Stimulated activated naive CD4-positive, alpha-beta T cell (primary cell): ENCODE results near the gene CARD9.
A peak's percentile ranks its signal among the peaks of the same experiment; 100 is the strongest.
"Not testable (repeated sequence)": the region's sequence is repeated elsewhere in the genome, so short reads cannot be mapped to it uniquely, and the experiment has no call there.

Source experiments
- DNase-seq, 6 experiments: peaks; one replicate each; lab custom pipeline; 2025; lab: John Stamatoyannopoulos, UW

The CARD9 gene

GRCh38 chr9:136373300-136374182 is at the start of gene CARD9:
Gene CARD9 (minus strand): TSS chr9:136373669. CDS start chr9:136372078, 1,591 bp downstream.
- no peak for DNase-seq

- DNase-seq: no peak
Observed at GRCh38 chr9:136422876-136423275, 49.4 kb upstream of the CARD9 start.

GRCh38 chr9:136421791-136422190 is 48.3 kb upstream of the CARD9 start:
- DNase-seq: no peak

GRCh38 chr9:136419092-136419420 is 45.6 kb upstream of the CARD9 start:
- DNase-seq: no peak

DNA sequence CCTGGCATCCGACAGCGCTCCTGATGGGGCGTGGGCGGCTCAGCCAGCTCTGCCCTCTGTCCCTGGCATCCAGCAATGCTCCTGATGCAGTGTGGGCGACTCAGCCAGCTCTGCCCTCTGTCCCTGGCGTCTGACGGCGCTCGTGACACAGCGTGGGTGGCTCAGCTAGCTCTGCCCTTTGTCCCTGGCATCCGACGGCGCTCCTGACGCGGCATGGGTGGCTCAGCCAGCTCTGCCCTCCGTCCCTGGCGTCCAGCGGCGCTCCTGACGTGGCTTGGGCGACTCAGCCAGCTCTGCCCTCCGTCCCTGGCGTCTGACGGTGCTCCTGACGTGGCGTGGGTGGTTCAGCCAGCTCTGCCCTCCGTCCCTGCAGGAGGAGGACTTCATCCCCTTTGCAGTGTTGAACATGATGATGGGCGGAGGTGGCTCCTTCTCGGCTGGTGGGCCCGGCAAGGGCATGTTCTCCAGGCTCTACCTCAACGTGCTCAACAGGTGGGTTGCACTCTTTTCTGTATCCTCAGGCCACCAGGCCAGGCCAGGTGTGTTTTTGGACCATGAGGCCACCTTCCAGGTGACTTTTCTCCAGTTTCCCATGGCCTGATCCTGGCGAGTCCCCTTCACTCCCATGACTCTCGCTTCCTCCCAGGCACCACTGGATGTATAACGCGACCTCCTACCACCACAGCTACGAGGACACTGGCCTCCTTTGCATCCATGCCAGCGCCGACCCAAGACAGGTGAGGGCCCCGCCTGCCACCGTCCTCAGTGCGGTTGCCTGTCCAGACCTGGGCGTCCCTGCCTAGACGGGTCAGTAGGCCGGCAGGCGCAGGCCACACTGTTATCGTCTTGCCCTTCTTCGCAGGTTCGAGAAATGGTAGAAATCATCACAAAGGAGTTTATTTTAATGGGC is 45.0 kb upstream of the CARD9 start:
- no peak for DNase-seq

- DNase-seq: no peak
Observed at GRCh38 chr9:136416914-136417313, 43.4 kb upstream of the CARD9 start.

DNA sequence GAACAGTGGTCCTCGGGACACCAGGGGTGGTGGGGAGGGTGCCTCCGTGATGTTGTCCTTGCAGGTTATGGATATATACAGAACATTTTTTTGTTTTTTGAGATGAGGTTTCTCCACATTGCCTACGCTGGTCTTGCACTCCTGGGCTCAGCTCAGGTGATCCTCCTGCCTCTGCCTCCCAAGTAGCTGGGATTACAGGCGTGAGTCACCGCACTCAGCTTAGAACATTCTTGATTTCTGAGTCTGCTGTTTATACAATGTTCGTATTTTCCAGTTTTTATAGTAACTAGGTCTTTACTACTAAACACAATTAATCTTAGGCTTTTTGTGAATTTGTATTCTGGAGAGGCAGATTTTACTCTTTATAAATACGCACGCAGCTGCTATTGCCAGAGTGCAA is 43.0 kb upstream of the CARD9 start:
- no peak for DNase-seq

DNA sequence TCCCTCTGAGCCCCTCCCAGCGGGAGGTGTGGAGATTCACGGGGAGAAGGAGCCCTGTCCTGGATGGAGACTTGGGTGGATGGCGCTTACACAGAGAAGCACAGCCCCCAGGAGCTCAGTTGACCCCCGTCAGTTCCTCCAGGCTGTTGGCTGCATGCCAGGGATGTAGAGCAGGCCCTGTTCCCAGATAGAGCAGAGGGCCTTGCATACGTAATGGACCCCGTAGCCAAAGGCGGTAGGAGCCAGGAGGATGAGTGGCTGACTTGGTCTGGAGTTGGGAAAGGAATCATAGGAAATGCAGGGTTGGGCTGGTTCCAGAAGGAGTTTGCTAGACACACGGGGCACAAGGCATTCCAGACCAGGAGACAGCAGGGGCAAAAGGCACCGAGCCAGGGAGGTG is 39.5 kb upstream of the CARD9 start:
- no peak for DNase-seq

DNA sequence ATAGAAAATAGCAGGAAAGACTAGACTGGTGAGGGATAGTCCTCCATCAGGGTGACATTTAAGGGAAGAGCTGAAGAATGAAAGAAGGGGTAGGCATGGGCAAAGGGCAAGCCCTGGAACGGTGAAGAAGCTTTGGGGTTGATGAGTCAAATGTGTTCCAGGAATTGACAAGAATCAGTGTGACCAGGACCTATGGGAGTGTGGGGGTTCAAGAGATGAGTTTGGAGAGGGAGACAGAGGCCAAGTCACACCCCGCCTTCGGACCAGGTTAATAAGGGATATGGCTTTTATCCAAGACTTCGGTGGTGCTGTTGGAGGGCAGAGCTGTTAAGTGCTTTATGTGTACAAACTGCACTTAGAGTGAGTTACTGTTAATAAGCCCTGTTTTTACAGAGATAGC is 37.9 kb upstream of the CARD9 start:
- DNase-seq: no peak

- DNase-seq: peak; percentile 84 to 94 (median 91)
Observed at GRCh38 chr9:136410500-136411287, 37.2 kb upstream of the CARD9 start, which contains the start of the genes ENTR1 and PMPCA. Gene ENTR1 (minus strand): TSS chr9:136410614. CDS start chr9:136410397, 217 bp downstream. Gene PMPCA (plus strand): TSS chr9:136410658. CDS start chr9:136410669, 11 bp downstream.

- peak in 4 of 6 experiments; percentile 6 to 39 (median 15) for DNase-seq
Observed at GRCh38 chr9:136409557-136410455, 36.3 kb upstream of the CARD9 start.

DNA sequence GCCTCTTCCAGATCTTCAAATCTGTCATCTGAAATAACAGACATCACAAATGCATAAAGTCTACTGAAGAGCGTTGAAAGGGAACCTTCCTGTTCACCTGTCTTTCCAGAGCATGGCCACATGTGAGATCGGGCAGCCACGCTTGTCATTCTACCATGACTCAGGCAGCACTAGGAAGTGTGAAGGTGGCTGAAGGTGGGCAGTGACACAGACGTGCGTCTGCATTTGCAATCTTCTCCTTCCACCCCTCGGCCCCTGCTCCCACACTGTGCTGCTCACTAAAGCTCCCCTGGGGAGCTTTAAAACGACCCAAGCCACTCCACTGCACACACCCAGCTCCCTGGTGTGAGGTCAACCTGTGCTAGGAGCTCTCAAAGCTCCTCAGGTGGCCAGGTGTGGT is 34.4 kb upstream of the CARD9 start:
- no peak for DNase-seq

DNA sequence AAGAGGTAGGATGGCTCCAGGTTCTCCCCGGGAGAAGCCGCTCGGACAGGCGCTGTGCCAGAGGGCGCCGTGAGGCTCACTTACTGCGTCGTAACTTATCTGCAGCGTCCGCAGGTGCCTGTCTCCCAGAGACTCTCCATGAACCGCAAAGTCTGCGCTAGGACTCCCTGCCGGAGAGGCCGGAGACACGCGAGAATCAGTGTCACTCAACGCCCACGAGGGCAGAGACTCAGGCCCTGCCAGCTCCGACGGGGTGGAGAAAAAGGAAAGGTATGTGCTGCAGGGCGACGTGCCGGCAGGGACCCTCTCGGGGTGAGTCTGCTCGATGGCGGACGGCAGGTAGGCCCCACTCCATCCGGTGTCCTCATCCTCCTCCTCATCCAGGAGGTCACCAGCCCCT is 33.6 kb upstream of the CARD9 start:
- DNase-seq: not testable (repeated sequence)

DNA sequence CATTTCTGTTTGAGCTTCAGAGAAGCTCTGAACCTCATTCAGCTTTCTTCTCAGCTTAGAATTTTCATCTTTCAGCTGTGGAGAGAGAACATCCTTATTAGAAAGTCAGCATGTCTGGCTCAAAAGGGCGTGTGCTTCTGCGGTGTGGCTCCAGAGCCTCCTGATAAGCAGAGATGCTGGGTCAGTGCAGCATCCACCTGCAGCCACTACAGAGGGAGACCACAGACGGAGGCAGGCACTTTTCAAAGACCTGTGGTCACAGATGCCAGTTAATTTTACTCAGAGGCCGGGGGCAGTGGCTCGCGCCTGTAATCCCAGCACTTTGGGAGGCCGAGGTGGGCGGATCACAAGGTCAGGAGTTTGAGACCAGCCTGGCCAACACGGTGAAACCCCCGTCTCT is 32.4 kb upstream of the CARD9 start:
- DNase-seq: not testable (repeated sequence)

DNA sequence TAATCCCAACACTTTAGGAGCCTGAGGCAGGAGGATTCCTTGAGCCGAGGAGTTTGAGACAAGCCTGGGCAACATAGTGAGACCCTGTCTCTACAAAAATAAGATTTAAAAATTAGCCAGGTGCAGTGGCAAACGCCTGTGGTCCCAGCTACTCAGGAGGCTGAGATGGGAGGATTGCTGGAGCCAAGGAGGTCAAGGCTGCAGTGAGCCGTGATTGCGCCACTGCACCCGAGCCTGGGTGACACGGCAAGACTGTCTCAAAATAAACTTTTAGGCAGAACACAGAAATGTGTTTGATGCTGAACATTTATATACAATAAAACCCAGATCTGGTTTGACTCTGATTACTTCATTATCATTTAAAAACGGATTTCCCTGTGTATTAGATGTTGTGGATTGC is 32.0 kb upstream of the CARD9 start:
- DNase-seq: no peak

DNA sequence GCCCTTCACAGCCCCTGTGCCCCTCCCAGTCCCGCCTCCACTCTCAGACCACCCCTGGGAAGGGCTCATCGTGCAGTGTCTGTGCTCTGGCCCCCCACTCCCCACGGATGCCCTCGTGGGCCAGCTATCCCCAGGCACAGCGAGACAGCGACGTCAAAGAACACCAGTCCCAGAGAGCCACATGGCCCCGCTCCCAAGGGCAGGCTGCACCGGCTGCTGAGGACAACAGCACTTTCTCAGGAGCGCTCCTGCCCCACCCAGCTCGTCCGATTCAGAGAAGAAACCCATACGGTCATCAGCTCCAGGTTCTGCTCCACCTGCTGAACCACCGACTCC is 31.3 kb upstream of the CARD9 start:
- DNase-seq: no peak

DNA sequence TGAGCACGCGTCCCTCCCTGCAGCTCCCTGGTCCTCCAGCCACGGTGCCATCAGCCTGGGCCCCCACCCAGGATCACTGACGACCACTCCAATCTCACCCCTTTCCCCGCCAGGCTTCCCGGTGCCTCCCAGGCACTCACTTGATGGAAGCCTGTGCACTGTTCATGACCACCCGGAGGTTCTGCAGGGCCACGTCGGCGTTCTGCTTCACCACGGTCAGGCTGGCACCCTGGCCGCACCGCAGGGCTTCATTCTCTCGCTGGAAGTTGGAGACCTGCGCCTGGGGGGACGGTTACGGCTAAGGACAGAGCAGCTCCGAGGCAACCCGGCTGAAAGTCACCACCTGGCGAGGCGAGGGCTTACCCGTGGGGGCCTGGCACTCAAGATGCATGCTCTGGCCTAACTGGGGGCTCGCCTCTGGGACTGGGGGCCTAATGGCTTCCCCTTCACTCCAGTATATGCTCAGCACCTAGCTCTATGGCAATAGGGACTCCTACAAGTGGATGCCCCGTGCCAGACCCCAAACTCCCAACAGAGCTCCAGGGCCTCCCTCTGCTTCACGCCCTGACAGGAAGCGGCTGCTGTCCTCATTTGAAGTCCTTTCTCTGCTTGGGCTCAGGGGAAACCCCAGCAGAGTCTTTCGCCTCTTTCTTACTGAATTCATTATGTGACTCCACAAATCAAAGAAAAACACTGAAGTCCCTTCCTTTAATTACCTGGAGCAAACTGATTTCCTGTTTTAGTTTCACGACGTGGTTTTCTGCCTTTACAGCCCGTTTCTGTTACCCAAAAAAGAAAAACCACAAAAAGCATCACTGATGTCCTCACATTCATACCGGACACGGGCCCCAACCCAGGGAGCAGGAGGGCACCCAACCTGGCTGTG is 30.7 kb upstream of the CARD9 start:
- DNase-seq: peak in 1 of 6 experiments; percentile 9

DNA sequence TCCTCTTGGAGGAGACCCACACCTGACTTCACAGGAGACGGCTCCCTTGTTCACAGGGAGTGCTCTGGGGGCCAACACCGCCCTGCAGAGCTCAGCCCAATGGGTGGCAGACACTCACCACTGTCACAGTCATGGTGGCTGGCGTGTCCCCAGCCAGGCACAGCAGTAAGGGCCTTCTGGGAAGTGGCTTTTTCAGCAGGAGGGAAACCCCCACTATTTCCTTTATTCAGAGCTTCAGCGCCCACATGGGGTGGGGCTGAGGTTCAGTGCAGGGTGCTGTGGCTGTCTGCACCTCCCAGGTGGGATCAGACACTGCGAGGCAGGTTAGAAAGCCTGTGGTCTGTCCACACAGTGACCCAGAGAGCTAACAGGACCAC is 30.1 kb upstream of the CARD9 start:
- peak; percentile 19 to 65 (median 35) for DNase-seq

- DNase-seq: no peak
Observed at GRCh38 chr9:136402067-136402466, 28.6 kb upstream of the CARD9 start.
